HK-2 (cell line): ENCODE measurements around the gene TASP1.
"Not testable (repeated sequence)": the region's sequence is repeated elsewhere in the genome, so short reads cannot be mapped to it uniquely, and the experiment has no call there.

Experiments used
- DNase-seq: peaks from one replicate; pipeline ENCODE4 v3.0.0-alpha.2; 2018; ENCODE audit not compliant: unreplicated experiment

TASP1 gene

GRCh38 chr20:13493143-13493542 lies 145.6 kb downstream of the TASP1 start:
- DNase-seq: no peak

- no peak for DNase-seq
These were observed 146.7 kb downstream of the TASP1 start for GRCh38 chr20:13492001-13492481.

- DNase-seq: no peak
These were observed 151.5 kb downstream of the TASP1 start for GRCh38 chr20:13487202-13487601.

- no peak for DNase-seq
These were observed 152.0 kb downstream of the TASP1 start for GRCh38 chr20:13486694-13487093.

- no peak for DNase-seq
These were observed 153.2 kb downstream of the TASP1 start for GRCh38 chr20:13485576-13485975.

- not testable (repeated sequence) for DNase-seq
These were observed 153.7 kb downstream of the TASP1 start for GRCh38 chr20:13485019-13485418.

- not testable (repeated sequence) for DNase-seq
These were observed 155.3 kb downstream of the TASP1 start for GRCh38 chr20:13483472-13483871.

GRCh38 chr20:13478366-13478765 lies 160.4 kb downstream of the TASP1 start:
- DNase-seq: no peak

- no peak for DNase-seq
These were observed 164.3 kb downstream of the TASP1 start for GRCh38 chr20:13474467-13474866.

GRCh38 chr20:13469262-13469661 lies 169.5 kb downstream of the TASP1 start:
- no peak for DNase-seq

GRCh38 chr20:13468166-13468565 lies 170.6 kb downstream of the TASP1 start:
- DNase-seq: no peak

GRCh38 chr20:13464702-13465101 lies 174.0 kb downstream of the TASP1 start:
- DNase-seq: peak; percentile 14

- DNase-seq: no peak
These were observed 176.8 kb downstream of the TASP1 start for GRCh38 chr20:13461849-13462458.

GRCh38 chr20:13458860-13459451 lies 179.8 kb downstream of the TASP1 start:
- DNase-seq: peak; percentile 21

- DNase-seq: no peak
These were observed 181.2 kb downstream of the TASP1 start for GRCh38 chr20:13457487-13457886.

- no peak for DNase-seq
These were observed 183.0 kb downstream of the TASP1 start for GRCh38 chr20:13455713-13456112.

GRCh38 chr20:13453367-13453766 lies 185.4 kb downstream of the TASP1 start:
- DNase-seq: no peak

GRCh38 chr20:13452470-13453124 lies 186.1 kb downstream of the TASP1 start:
- DNase-seq: no peak

GRCh38 chr20:13449868-13450434 lies 188.8 kb downstream of the TASP1 start:
- DNase-seq: no peak

- DNase-seq: no peak
These were observed 191.1 kb downstream of the TASP1 start for GRCh38 chr20:13447385-13448180.

- no peak for DNase-seq
These were observed 195.0 kb downstream of the TASP1 start for GRCh38 chr20:13443690-13444089.

- DNase-seq: no peak
These were observed 195.7 kb downstream of the TASP1 start for GRCh38 chr20:13442986-13443385.
